HS-5 (cell line): ENCODE data around the gene OARD1.
A peak's percentile ranks its signal among the peaks of the same experiment; 100 is the strongest.
"Not testable (repeated sequence)": the region's sequence is repeated elsewhere in the genome, so short reads cannot be mapped to it uniquely, and the experiment has no call there.

ENCODE experiments used
- DNase-seq: peaks from one replicate; pipeline ENCODE4 v3.0.0-alpha.2; 2012; ENCODE audit warnings: low read depth

Gene OARD1

GRCh38 chr6:41025966-41026530, 46.1 kb downstream of the OARD1 start:
- DNase-seq: no peak

GRCh38 chr6:41023114-41023513, 49.0 kb downstream of the OARD1 start:
- no peak for DNase-seq

GRCh38 chr6:41022294-41022693, 49.9 kb downstream of the OARD1 start:
- no peak for DNase-seq

GRCh38 chr6:41021832-41022231, 50.3 kb downstream of the OARD1 start:
- DNase-seq: peak; percentile 19

GRCh38 chr6:41017663-41018062, 54.5 kb downstream of the OARD1 start:
- DNase-seq: no peak

GRCh38 chr6:41015860-41016259, 56.3 kb downstream of the OARD1 start:
- DNase-seq: not testable (repeated sequence)

- no peak for DNase-seq
These were observed 57.4 kb downstream of the OARD1 start for GRCh38 chr6:41014780-41015179.
